ENCODE results near the gene JUNB.

The JUNB gene

GRCh38 chr19:12789904-12790619 lies 1.2 kb upstream of the JUNB start:
- Histone ChIP-seq H2AFZ (ENCODE audit: low read length) (no peak overlapping the region), H3K9me3 (ENCODE audit: insufficient read depth, low read depth, low read length) (no peaks in the 10 kb centered on the region), H3K4me2 (ENCODE audit: low read depth, low read length, poor library complexity, severe bottlenecking) (peak overlapping the region; percentile 96), H3K36me3 (ENCODE audit: insufficient read depth, low read length) (no peaks in the 10 kb centered on the region), H3K9ac (ENCODE audit: low read depth, low read length, poor library complexity, severe bottlenecking) (peak overlapping the region; percentile 94), H3K4me3 (ENCODE audit: low read length, poor library complexity, severe bottlenecking) (peak overlapping the region; percentile 96), H4K20me1 (ENCODE audit: insufficient read depth, low read length, poor library complexity, severe bottlenecking) (no peaks in the 10 kb centered on the region), H3F3A (ENCODE audit: low read depth) (no peaks in the 10 kb centered on the region; the same call in 1 of the 2 replicates), H3K79me2 (ENCODE audit: insufficient read depth, low read length) (peaks cover 21% of the 10 kb centered on the region), H3K9me2 (replicated peaks; ENCODE audit: low read depth, low read length) (no peaks in the 10 kb centered on the region), H3K27me3 (ENCODE audit: insufficient read depth, low read length, poor library complexity, severe bottlenecking) (no peaks in the 10 kb centered on the region), H3K4me1 (ENCODE audit: insufficient read depth, low read length, poor library complexity, severe bottlenecking) (peaks cover 42% of the 10 kb centered on the region)
- TF ChIP-seq CTCF (conservative IDR thresholded peaks at IDR 0.05; ENCODE audit: low read length), result no peak
- no peak for TF ChIP-seq EZH2phosphoT487 (IDR thresholded peaks at IDR 0.05; ENCODE audit: borderline replicate concordance)

GRCh38 chr19:12790628-12791344 lies 500 bp upstream of the JUNB start:
- H3K79me2 ChIP-seq (ENCODE audit: insufficient read depth, low read length), result peaks cover 21% of the 10 kb centered on the region

More at GRCh38 chr19:12790628-12791344, 500 bp upstream of the JUNB start:
- peak overlapping the region; percentile 96 for H3K4me2 ChIP-seq (ENCODE audit: low read depth, low read length, poor library complexity, severe bottlenecking)
- H3K9me3 ChIP-seq (ENCODE audit: insufficient read depth, low read depth, low read length), result no peaks in the 10 kb centered on the region
- H3K9me2 ChIP-seq (replicated peaks; ENCODE audit: low read depth, low read length), result no peaks in the 10 kb centered on the region
- H3F3A ChIP-seq (ENCODE audit: low read depth), result no peaks in the 10 kb centered on the region; the same call in 1 of the 2 replicates
- peak overlapping the region; percentile 96 for H3K4me3 ChIP-seq (ENCODE audit: low read length, poor library complexity, severe bottlenecking)
- no peaks in the 10 kb centered on the region for H3K36me3 ChIP-seq (ENCODE audit: insufficient read depth, low read length)
- H3K4me1 ChIP-seq (ENCODE audit: insufficient read depth, low read length, poor library complexity, severe bottlenecking), result peaks cover 34% of the 10 kb centered on the region
- H3K27me3 ChIP-seq (ENCODE audit: insufficient read depth, low read length, poor library complexity, severe bottlenecking), result no peaks in the 10 kb centered on the region
- no peak overlapping the region for H2AFZ ChIP-seq (ENCODE audit: low read length)
- H4K20me1 ChIP-seq (ENCODE audit: insufficient read depth, low read length, poor library complexity, severe bottlenecking), result no peaks in the 10 kb centered on the region
- peak overlapping the region; percentile 94 for H3K9ac ChIP-seq (ENCODE audit: low read depth, low read length, poor library complexity, severe bottlenecking)
- TF ChIP-seq CTCF (conservative IDR thresholded peaks at IDR 0.05; ENCODE audit: low read length) (no peak), EZH2phosphoT487 (IDR thresholded peaks at IDR 0.05; ENCODE audit: borderline replicate concordance) (no peak)
